Body of pancreas (tissue), 4 donors: ENCODE results near the gene DMD.

ENCODE experiments used
- POLR2A ChIP-seq, 3 donors: fragments of 450-650 bp; IDR thresholded peaks; one replicate each; pipeline ENCODE4 v1.6.1; 2016; ENCODE audit warnings: antibody characterized with exemption in 3 of 3, mild to moderate bottlenecking in 2 of 3
- TF ChIP-seq, protein P1 (sequence below), 7 experiments: fragments of 450-650 bp in 4 of 7; fragments of 200-600 bp in 3 of 7; sonication (generic) in 3 of 7; IDR thresholded peaks; one replicate each; pipeline ENCODE4 v1.5.1; 2016 to 2019; ENCODE audit warnings: antibody characterized with exemption in 7 of 7

DNA sequence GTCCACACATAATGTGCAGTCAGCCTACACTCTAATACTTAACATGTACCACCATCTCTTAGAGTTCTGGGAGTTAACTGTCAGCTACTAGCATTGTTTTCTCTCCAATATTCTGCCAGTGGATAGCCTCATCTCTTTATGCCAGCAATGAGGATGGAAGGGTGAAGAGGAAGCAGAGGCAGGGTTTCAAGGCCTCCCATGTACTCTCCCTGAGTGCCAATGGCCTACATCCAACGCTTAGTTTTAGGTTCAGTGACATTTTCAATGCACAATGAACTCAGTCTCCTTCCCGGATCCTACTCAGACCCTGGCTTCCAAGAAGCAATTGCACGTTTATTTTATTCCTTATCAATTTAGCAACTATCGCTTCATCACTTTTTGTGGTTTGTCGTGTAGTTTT, 686.1 kb downstream of the DMD start:
- TF ChIP-seq, protein P1, sequence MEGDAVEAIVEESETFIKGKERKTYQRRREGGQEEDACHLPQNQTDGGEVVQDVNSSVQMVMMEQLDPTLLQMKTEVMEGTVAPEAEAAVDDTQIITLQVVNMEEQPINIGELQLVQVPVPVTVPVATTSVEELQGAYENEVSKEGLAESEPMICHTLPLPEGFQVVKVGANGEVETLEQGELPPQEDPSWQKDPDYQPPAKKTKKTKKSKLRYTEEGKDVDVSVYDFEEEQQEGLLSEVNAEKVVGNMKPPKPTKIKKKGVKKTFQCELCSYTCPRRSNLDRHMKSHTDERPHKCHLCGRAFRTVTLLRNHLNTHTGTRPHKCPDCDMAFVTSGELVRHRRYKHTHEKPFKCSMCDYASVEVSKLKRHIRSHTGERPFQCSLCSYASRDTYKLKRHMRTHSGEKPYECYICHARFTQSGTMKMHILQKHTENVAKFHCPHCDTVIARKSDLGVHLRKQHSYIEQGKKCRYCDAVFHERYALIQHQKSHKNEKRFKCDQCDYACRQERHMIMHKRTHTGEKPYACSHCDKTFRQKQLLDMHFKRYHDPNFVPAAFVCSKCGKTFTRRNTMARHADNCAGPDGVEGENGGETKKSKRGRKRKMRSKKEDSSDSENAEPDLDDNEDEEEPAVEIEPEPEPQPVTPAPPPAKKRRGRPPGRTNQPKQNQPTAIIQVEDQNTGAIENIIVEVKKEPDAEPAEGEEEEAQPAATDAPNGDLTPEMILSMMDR (IDR thresholded peaks at IDR 0.05) = no peak
- TF ChIP-seq POLR2A (IDR thresholded peaks at IDR 0.05) = no peak
